ENCODE data around the gene IDH1. TPM values are rescaled to one million over a fixed set of nuclear protein-coding genes. Genes with fewer than 3 reads are reported as not detected.

Gene IDH1
- total RNA-seq, 4 donors from 2014 or later, result 115 to 299 (median 184) TPM

DNA sequence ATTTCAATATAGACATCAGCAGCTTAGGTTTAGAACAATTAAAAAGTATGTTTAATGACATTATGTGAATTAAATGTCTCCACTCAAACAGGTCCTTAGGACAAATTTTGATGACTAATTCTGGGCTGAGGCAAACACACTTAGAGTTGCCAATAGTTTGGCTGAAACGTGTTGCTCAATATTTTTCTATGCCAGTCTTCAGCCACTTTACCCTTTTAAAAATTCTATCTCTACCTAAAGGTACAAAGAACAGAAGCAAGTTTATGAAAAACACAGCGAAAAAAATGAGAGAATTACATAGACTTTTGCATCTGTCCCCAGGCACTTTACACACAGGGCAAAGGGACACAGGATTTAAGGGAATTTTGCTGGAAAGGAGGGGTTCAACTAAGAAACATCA, 4.5 kb downstream of the IDH1 start:
- Histone ChIP-seq H3K9me3 (no peaks in the 10 kb centered on the region), H3K27ac (no peak overlapping the region), H3K27me3 (no peaks in the 10 kb centered on the region), H3K36me3 (peaks cover 0 to 70% (median 0%) of the 10 kb centered on the region in 3 donors), H3K4me1 (peaks cover 0 to 21% (median 1%) of the 10 kb centered on the region in 4 donors), H3K4me3 (no peak overlapping the region)
- no peak for DNase-seq
- TF ChIP-seq POLR2A (IDR thresholded peaks at IDR 0.05), result no peak
- TF ChIP-seq, protein P1, sequence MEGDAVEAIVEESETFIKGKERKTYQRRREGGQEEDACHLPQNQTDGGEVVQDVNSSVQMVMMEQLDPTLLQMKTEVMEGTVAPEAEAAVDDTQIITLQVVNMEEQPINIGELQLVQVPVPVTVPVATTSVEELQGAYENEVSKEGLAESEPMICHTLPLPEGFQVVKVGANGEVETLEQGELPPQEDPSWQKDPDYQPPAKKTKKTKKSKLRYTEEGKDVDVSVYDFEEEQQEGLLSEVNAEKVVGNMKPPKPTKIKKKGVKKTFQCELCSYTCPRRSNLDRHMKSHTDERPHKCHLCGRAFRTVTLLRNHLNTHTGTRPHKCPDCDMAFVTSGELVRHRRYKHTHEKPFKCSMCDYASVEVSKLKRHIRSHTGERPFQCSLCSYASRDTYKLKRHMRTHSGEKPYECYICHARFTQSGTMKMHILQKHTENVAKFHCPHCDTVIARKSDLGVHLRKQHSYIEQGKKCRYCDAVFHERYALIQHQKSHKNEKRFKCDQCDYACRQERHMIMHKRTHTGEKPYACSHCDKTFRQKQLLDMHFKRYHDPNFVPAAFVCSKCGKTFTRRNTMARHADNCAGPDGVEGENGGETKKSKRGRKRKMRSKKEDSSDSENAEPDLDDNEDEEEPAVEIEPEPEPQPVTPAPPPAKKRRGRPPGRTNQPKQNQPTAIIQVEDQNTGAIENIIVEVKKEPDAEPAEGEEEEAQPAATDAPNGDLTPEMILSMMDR (IDR thresholded peaks at IDR 0.05), result no peak

DNA sequence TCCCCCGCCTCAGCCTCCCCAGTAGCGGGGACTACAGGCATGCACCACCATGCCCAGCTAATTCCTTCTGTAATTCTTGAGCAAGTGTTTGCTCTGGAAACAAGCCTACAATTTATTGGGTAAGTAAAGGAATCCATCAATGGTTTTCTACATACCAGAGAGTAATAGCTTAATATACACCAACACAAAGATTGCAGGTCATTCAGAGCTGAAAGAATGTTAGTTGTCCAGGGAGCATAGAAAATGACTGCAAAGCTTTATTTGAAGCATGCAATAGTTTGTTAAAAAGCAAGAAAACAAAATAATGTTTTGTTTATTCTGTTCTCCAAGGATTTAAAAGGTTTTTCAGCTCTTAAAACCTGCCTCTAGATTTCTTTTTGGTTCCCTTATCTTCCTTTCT, 5.6 kb downstream of the IDH1 start:
- H3K4me3 ChIP-seq, result no peak overlapping the region
- no peaks in the 10 kb centered on the region for H3K27me3 ChIP-seq
- no peak overlapping the region for H3K27ac ChIP-seq
- TF ChIP-seq, protein P1 (IDR thresholded peaks at IDR 0.05), result no peak
- TF ChIP-seq POLR2A (IDR thresholded peaks at IDR 0.05), result no peak
- no peak for DNase-seq
- H3K9me3 ChIP-seq, result no peaks in the 10 kb centered on the region
- H3K4me1 ChIP-seq, result peaks cover 0 to 28% (median 1%) of the 10 kb centered on the region in 4 donors
- peaks cover 0 to 80% (median 0%) of the 10 kb centered on the region in 3 donors for H3K36me3 ChIP-seq

DNA sequence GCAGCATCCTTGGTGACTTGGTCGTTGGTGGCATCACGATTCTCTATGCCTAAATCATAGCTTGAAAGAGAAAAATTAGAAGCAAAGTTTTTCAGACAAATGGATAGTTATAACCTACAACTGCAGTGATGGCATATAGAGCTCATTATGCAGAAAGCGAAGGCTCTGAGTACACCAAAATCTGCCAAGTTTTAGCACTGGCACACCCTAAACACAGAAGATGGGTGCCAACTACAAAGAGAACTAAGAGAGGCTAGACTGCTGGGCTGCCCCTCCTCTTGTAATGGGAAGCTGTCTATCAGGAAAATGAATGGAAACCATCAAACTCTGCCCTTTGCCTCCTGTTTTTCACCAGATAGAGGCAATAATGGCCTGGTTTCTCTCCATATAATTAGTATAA, 6.3 kb downstream of the IDH1 start:
- no peak overlapping the region for H3K4me3 ChIP-seq
- DNase-seq, result no peak
- peaks cover 0 to 84% (median 0%) of the 10 kb centered on the region in 3 donors for H3K36me3 ChIP-seq
- H3K4me1 ChIP-seq, result peaks cover 0 to 30% (median 2%) of the 10 kb centered on the region in 4 donors
- TF ChIP-seq, protein P1 (IDR thresholded peaks at IDR 0.05), result no peak
- no peak for TF ChIP-seq POLR2A (IDR thresholded peaks at IDR 0.05)
- H3K27me3 ChIP-seq, result no peaks in the 10 kb centered on the region
- H3K27ac ChIP-seq, result no peak overlapping the region
- no peaks in the 10 kb centered on the region for H3K9me3 ChIP-seq

DNA sequence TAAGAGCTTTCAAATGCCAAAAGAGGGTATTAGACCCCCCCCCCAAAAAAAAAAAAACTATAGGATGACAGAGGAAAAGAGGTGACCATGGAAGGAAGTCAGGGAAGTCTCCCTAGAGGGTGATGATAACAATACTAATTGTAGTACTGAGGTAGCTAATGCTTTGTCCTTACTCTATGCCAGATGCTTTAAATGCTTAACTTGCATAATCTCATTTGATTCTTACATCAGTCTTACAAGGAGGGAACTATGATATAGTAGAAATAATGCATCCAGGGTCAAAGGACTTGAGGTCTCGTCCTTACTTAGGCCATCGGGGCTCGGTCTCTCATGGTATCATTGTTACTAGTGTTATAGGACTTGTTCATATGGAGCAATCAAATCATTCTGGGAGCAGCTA, 9.1 kb downstream of the IDH1 start:
- no peak overlapping the region for H3K4me3 ChIP-seq
- DNase-seq, result no peak
- peaks cover 0 to 88% (median 0%) of the 10 kb centered on the region in 3 donors for H3K36me3 ChIP-seq
- H3K9me3 ChIP-seq, result no peaks in the 10 kb centered on the region
- no peak for TF ChIP-seq POLR2A (IDR thresholded peaks at IDR 0.05)
- TF ChIP-seq, protein P1 (IDR thresholded peaks at IDR 0.05), result no peak
- H3K27ac ChIP-seq, result no peak overlapping the region
- peaks cover 0 to 11% (median 2%) of the 10 kb centered on the region in 4 donors for H3K4me1 ChIP-seq
- no peaks in the 10 kb centered on the region for H3K27me3 ChIP-seq

DNA sequence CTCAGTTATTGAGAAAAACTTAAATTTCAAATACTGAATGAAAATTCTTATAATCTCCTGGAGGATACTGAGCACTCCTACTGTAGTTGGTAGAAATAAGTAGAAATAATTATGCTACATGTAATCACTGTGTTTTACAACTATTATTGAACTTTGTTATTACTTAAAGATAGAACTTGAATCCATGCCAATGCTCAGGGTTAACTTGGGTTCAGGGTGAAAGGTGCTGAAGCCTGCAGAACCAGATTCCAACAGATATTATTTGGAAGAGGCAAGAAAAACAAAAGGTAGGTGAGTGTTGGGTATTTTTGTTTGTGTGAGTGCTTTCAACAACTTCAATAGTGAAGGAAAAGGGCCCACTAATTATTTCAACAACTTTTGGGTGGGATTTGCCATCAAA, 10.4 kb downstream of the IDH1 start:
- DNase-seq, result no peak
- H3K36me3 ChIP-seq, result peaks cover 0 to 85% (median 0%) of the 10 kb centered on the region in 3 donors
- H3K4me1 ChIP-seq, result peaks cover 0 to 11% (median 2%) of the 10 kb centered on the region in 4 donors
- H3K4me3 ChIP-seq, result no peak overlapping the region
- TF ChIP-seq, protein P1 (IDR thresholded peaks at IDR 0.05), result no peak
- no peak for TF ChIP-seq POLR2A (IDR thresholded peaks at IDR 0.05)
- no peaks in the 10 kb centered on the region for H3K9me3 ChIP-seq
- no peak overlapping the region for H3K27ac ChIP-seq
- no peaks in the 10 kb centered on the region for H3K27me3 ChIP-seq

Measured in Peyer's patch (tissue), 4 donors.